IMR-90 (cell line): ENCODE results near the gene FAM193B. TPM values are rescaled to one million over a fixed set of nuclear protein-coding genes. Genes with fewer than 3 reads are reported as not detected.

Experiments used
- ATAC-seq: fragments of 200-7000 bp; cut with Tn5 transposase; 2 replicates; pipeline ENCODE4 v1.9.1; 2020; ENCODE audit warnings: low read depth, mild to moderate bottlenecking, moderate library complexity
- BruUV-seq: library from RNA; stranded (reverse); fragments of 400-500 nt; replicated peaks from 2 replicates; lab custom pipeline; 2021; lab: Mats Ljungman, UMichigan
- CTCF ChIA-PET: fragments of 300-600 bp; formaldehyde crosslinking; extraction: SDS; loops from one replicate; lab custom pipeline; 2021; ENCODE audit warnings: antibody characterized with exemption; lab: Yijun Ruan, JAX
- POLR2A ChIA-PET: fragments of 300-600 bp; sonication (Branson Sonifier 250); formaldehyde crosslinking; loops from one replicate; lab custom pipeline; 2022; ENCODE audit warnings: antibody characterized with exemption; ENCODE audit not compliant: unreplicated experiment; lab: Charles Lee
- DNase-seq: peaks from one replicate; pipeline ENCODE4 v3.0.0; 2013
- H2AFZ ChIP-seq: replicated peaks from 2 replicates; pipeline ENCODE3; 2013; ENCODE audit warnings: low read length, mild to moderate bottlenecking; ENCODE audit not compliant: poor library complexity
- H2AK5ac ChIP-seq: 2 replicates; pipeline ENCODE4 v1.6.1; 2013; ENCODE audit warnings: low read depth, low read length, inconsistent platforms
- H2AK9ac ChIP-seq: replicated peaks from 2 replicates; pipeline ENCODE3; 2013; ENCODE audit warnings: mild to moderate bottlenecking, low read depth, low read length, moderate library complexity; ENCODE audit not compliant: poor library complexity
- H2BK120ac ChIP-seq: 2 replicates; pipeline ENCODE4 v1.6.1; 2013; ENCODE audit warnings: low read depth, low read length, inconsistent platforms
- H2BK15ac ChIP-seq: 3 replicates; pipeline ENCODE4 v1.6.1; 2013; ENCODE audit warnings: low read depth, low read length, inconsistent platforms
- H2BK20ac ChIP-seq: 2 replicates; pipeline ENCODE4 v1.6.1; 2013; ENCODE audit warnings: low read depth, mild to moderate bottlenecking, inconsistent platforms, low read length, moderate library complexity
- H2BK5ac ChIP-seq: 2 replicates; pipeline ENCODE4 v1.6.1; 2013; ENCODE audit warnings: mild to moderate bottlenecking, low read depth, low read length, inconsistent platforms; ENCODE audit not compliant: poor library complexity, severe bottlenecking
- H3K14ac ChIP-seq: replicated peaks from 2 replicates; pipeline ENCODE4 v1.6.1; 2013; ENCODE audit warnings: low read depth, low read length, inconsistent platforms
- H3K18ac ChIP-seq: 2 replicates; pipeline ENCODE4 v1.6.1; 2013; ENCODE audit warnings: low read depth, low read length, control low read depth
- H3K23ac ChIP-seq: 2 replicates; pipeline ENCODE4 v1.6.1; 2013; ENCODE audit warnings: low read depth, low read length, inconsistent platforms
- H3K27ac ChIP-seq: 2 replicates; pipeline ENCODE4 v1.5.1; 2013; ENCODE audit warnings: mild to moderate bottlenecking, control low read depth, low read length; ENCODE audit not compliant: insufficient read depth
- H3K27me3 ChIP-seq: 2 replicates; pipeline ENCODE4 v1.6.1; 2013; ENCODE audit warnings: low read length; ENCODE audit not compliant: control insufficient read depth, insufficient read depth
- H3K36me3 ChIP-seq: 2 replicates; pipeline ENCODE4 v1.6.1; 2013; ENCODE audit warnings: low read length, mixed read lengths; ENCODE audit not compliant: control insufficient read depth, insufficient read depth
- H3K4ac ChIP-seq: 2 replicates; pipeline ENCODE4 v1.6.1; 2013; ENCODE audit warnings: low read depth, low read length, inconsistent platforms
- H3K4me1 ChIP-seq: 2 replicates; pipeline ENCODE4 v1.6.1; 2013; ENCODE audit warnings: low read length, mixed read lengths; ENCODE audit not compliant: control insufficient read depth, insufficient read depth
- H3K4me2 ChIP-seq: 2 replicates; pipeline ENCODE4 v1.6.1; 2013; ENCODE audit warnings: low read depth, mild to moderate bottlenecking, control low read depth, low read length, moderate library complexity
- H3K4me3 ChIP-seq: 2 replicates; pipeline ENCODE4 v1.5.1; 2013; ENCODE audit warnings: low read depth, mild to moderate bottlenecking, control low read depth, low read length, moderate library complexity; ENCODE audit not compliant: insufficient read depth
- H3K56ac ChIP-seq: 2 replicates; pipeline ENCODE4 v1.6.1; 2013; ENCODE audit warnings: low read length, inconsistent platforms; ENCODE audit not compliant: insufficient read depth; ENCODE audit errors: extremely low read depth
- H3K79me1 ChIP-seq, 2 experiments: 2 replicates each; pipeline ENCODE4 v1.6.1; 2013; ENCODE audit warnings: low read length in 2 of 2, inconsistent platforms in 1 of 2, low read depth in 1 of 2
- H3K9ac ChIP-seq: 2 replicates; pipeline ENCODE4 v1.6.1; 2013; ENCODE audit warnings: low read depth, low read length, control low read depth
- H3K9me1 ChIP-seq: 2 replicates; pipeline ENCODE4 v1.6.1; 2013; ENCODE audit warnings: low read length, inconsistent platforms; ENCODE audit not compliant: insufficient read depth
- H3K9me3 ChIP-seq: 2 replicates; pipeline ENCODE4 v1.6.1; 2013; ENCODE audit warnings: low read length; ENCODE audit not compliant: control insufficient read depth, insufficient read depth
- H4K20me1 ChIP-seq: 2 replicates; pipeline ENCODE4 v1.6.1; 2013; ENCODE audit warnings: low read length, inconsistent platforms; ENCODE audit not compliant: insufficient read depth
- H4K5ac ChIP-seq: 2 replicates; pipeline ENCODE4 v1.6.1; 2013; ENCODE audit warnings: mild to moderate bottlenecking, low read depth, low read length, control low read depth
- H4K8ac ChIP-seq, 2 experiments: 2 replicates each; pipeline ENCODE4 v1.6.1; 2013; ENCODE audit warnings: low read depth in 2 of 2, low read length in 2 of 2, control low read depth in 1 of 2, inconsistent platforms in 1 of 2
- H4K91ac ChIP-seq: 2 replicates; pipeline ENCODE4 v1.6.1; 2013; ENCODE audit warnings: low read depth, low read length, inconsistent platforms; ENCODE audit not compliant: insufficient read depth
- CHD1 ChIP-seq: IDR thresholded peaks from 2 replicates; pipeline ENCODE4 v1.6.1; 2012; ENCODE audit warnings: low read depth, low read length, improper control_type of control experiment
- MXI1 ChIP-seq: IDR thresholded peaks from 2 replicates; pipeline ENCODE4 v1.6.1; 2012; ENCODE audit warnings: low read depth, mild to moderate bottlenecking, low read length, moderate library complexity, borderline replicate concordance
- NFE2L2 ChIP-seq: fragments of 150-350 bp; IDR thresholded peaks from 2 replicates; pipeline ENCODE4 v1.6.1; 2016; ENCODE audit warnings: low read depth, mild to moderate bottlenecking, low read length
- RFX5 ChIP-seq: IDR thresholded peaks from 2 replicates; pipeline ENCODE4 v1.8.0; 2012; ENCODE audit warnings: low read depth, mild to moderate bottlenecking, low read length, moderate library complexity
- WGBS, 2 experiments: methylation state at CpG; one replicate each; pipeline versions ENCODE4 v1.1.5 to v1.1.7; 2013; ENCODE audit warnings: missing lambda C conversion rate in 2 of 2; ENCODE audit not compliant: insufficient read length in 1 of 2; ENCODE audit errors: extremely low coverage in 2 of 2; 5-methylcytosine and 5-hydroxymethylcytosine counted together
- dilution Hi-C: fragments of 300-500 bp; cut with HindIII; formaldehyde crosslinking; loops from one replicate; pipeline ENCODE4 v1.14.3; 2018; ENCODE audit warnings: low sequenced_read_pairs; ENCODE audit not compliant: unreplicated experiment
- in situ Hi-C: fragments of 300-500 bp; cut with MboI; formaldehyde crosslinking; loops from 3 replicates; pipeline ENCODE4 v1.14.3; 2019; ENCODE audit warnings: low sequenced_read_pairs, inconsistent platforms, mixed read lengths
- intact Hi-C: fragments of 100-400 bp; cut with micrococcal nuclease; formaldehyde crosslinking; loops from 2 replicates; pipeline ENCODE4 v1.10.0; 2022
- polyA plus RNA-seq, 3 experiments: library from polyadenylated mRNA; depleted of rRNA; stranded (reverse); fragments of >200 nt; gene quantifications; 2 replicates each; pipeline ENCODE4 v1.2.3, GENCODE V29; 2012; ENCODE audit warnings: low replicate concordance in 1 of 3
- total RNA-seq: library from RNA; depleted of rRNA; stranded (reverse); fragments of >200 nt; gene quantifications from 2 replicates; pipeline ENCODE4 v1.2.3, GENCODE V29; 2012

FAM193B gene
- total and polyA plus RNA-seq, 2 of the 4 experiments (the other 2 are of a cell fraction): 9.5 to 52.2 TPM

- Histone ChIP-seq H3K27ac (no peak overlapping the region), H2BK120ac (no peak overlapping the region), H2BK5ac (no peak overlapping the region), H3K9me1 (peaks cover 4% of the 10 kb centered on the region; the same call in 1 of the 2 replicates), H3K23ac (no peak overlapping the region), H3K27me3 (no peaks in the 10 kb centered on the region), H2BK15ac (no peak overlapping the region), H3K79me1 (peaks cover 42 to 73% of the 10 kb centered on the region in 2 experiments), H3K9me3 (no peaks in the 10 kb centered on the region), H3K4me3 (no peak overlapping the region), H3K36me3 (peaks cover 92% of the 10 kb centered on the region), H3K9ac (no peak overlapping the region), H2AK5ac (no peak overlapping the region), H3K18ac (no peak overlapping the region), H3K14ac (no peak overlapping the region), H2BK20ac (no peak overlapping the region), H3K4me2 (no peak overlapping the region), H4K20me1 (peaks cover 17% of the 10 kb centered on the region), H3K4me1 (no peaks in the 10 kb centered on the region), H3K56ac (no peak overlapping the region), H4K91ac (no peak overlapping the region), H2AFZ (no peak overlapping the region), H4K5ac (no peak overlapping the region), H2AK9ac (no peak overlapping the region), H3K4ac (no peak overlapping the region), H4K8ac (no peak overlapping the region)
- DNase-seq (no peak), ATAC-seq (no peak)
- POLR2A ChIA-PET: no interaction called here
- TF ChIP-seq NFE2L2: no peak
- TF ChIP-seq CHD1: no peak
- no peak for TF ChIP-seq RFX5
- no peak for TF ChIP-seq MXI1
- CTCF ChIA-PET: no interaction called here
- BruUV-seq: no TSS peak
- dilution Hi-C loops: no loop called here
- intact Hi-C loops: no loop called here
- in situ Hi-C loops: no loop called here
- 98% methylated on average over 5 of the region's 8 CpGs; no CpG with 5 or more reads in 1 of the 2 experiments for WGBS, 2 experiments
Measured at GRCh38 chr5:177527595-177527994, 26.8 kb downstream of the FAM193B start.
